ENCODE measurements around the gene DIP2C.
"Not testable (repeated sequence)": the region's sequence is repeated elsewhere in the genome, so short reads cannot be mapped to it uniquely, and the experiment has no call there.

Gene DIP2C

GRCh38 chr10:381805-382204 is 307.7 kb downstream of the DIP2C start:
- DNase-seq = no peak

GRCh38 chr10:381346-381745 is 308.1 kb downstream of the DIP2C start:
- DNase-seq = no peak

GRCh38 chr10:380313-380940 is 309.0 kb downstream of the DIP2C start:
- DNase-seq = no peak

GRCh38 chr10:378930-379704 is 310.4 kb downstream of the DIP2C start:
- DNase-seq = no peak

- no peak for DNase-seq
Observed at GRCh38 chr10:378230-378929, 311.1 kb downstream of the DIP2C start.

GRCh38 chr10:377228-377627 is 312.2 kb downstream of the DIP2C start:
- DNase-seq = no peak

GRCh38 chr10:375815-376505 is 313.5 kb downstream of the DIP2C start:
- DNase-seq = no peak

- DNase-seq = no peak
Observed at GRCh38 chr10:374354-374753, 315.1 kb downstream of the DIP2C start.

- DNase-seq = no peak
Observed at GRCh38 chr10:373526-374309, 315.8 kb downstream of the DIP2C start.

GRCh38 chr10:373015-373414 is 316.5 kb downstream of the DIP2C start:
- DNase-seq = no peak

GRCh38 chr10:372566-372965 is 316.9 kb downstream of the DIP2C start:
- DNase-seq = no peak

GRCh38 chr10:371515-371914 is 318.0 kb downstream of the DIP2C start:
- DNase-seq = no peak

- no peak for DNase-seq
Observed at GRCh38 chr10:370449-370825, 319.0 kb downstream of the DIP2C start.

- no peak for DNase-seq
Observed at GRCh38 chr10:369684-370448, 319.6 kb downstream of the DIP2C start.

- DNase-seq = no peak
Observed at GRCh38 chr10:369221-369683, 320.2 kb downstream of the DIP2C start.

GRCh38 chr10:368579-369220 is 320.8 kb downstream of the DIP2C start:
- DNase-seq = no peak

GRCh38 chr10:368107-368506 is 321.4 kb downstream of the DIP2C start:
- DNase-seq = not testable (repeated sequence)

GRCh38 chr10:367636-368035 is 321.8 kb downstream of the DIP2C start:
- no peak for DNase-seq

- DNase-seq = no peak
Observed at GRCh38 chr10:366186-366585, 323.3 kb downstream of the DIP2C start.

GRCh38 chr10:364267-364775 is 325.1 kb downstream of the DIP2C start:
- DNase-seq = no peak

GRCh38 chr10:363152-363551 is 326.3 kb downstream of the DIP2C start:
- DNase-seq = no peak
